NCI-H524 (cell line): ENCODE measurements around the gene MPPED2.

Experiments used
- DNase-seq, 2 experiments: peaks; one replicate each; lab custom pipeline; 2025; lab: John Stamatoyannopoulos, UW

MPPED2 gene

DNA sequence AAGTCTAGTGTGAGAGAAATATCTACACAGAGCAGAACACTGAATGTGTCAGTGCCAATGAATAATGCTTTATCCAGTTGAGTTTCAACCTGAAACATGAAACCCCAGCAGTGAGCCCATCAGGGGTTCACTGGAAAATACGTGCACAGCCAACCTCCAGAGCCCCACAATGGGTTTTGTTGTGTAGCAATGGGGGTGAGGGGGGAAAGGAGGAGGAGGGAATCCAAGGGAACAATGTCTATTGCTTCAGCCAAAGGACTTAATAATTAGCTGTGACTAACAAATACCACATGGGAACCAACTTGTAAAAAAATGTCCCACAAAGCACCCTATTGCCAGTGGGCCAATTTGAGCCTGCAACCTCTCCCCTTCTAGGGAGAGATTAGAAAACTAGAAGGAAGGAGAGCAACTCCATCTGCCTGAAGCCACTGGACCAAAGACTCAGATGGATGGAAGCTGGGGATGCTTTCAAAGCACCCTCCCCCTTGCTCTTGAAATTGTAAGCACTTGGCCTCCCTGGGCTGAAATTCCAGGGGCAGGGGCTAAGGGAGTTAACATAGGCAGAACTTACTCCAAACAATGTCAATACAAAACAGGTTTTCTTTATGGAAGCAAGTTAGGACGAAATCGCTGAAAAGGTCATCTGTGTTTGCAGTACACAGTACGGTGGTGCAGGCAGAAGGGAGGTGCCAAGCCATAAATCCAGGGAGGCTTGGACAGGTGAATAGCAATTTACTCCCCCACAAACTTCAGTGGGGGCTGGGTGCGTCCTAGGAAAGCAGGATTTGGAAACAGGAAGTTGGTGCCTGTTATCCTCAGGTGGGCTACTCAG lies 163.5 kb downstream of the MPPED2 start:
- no peak for DNase-seq

DNA sequence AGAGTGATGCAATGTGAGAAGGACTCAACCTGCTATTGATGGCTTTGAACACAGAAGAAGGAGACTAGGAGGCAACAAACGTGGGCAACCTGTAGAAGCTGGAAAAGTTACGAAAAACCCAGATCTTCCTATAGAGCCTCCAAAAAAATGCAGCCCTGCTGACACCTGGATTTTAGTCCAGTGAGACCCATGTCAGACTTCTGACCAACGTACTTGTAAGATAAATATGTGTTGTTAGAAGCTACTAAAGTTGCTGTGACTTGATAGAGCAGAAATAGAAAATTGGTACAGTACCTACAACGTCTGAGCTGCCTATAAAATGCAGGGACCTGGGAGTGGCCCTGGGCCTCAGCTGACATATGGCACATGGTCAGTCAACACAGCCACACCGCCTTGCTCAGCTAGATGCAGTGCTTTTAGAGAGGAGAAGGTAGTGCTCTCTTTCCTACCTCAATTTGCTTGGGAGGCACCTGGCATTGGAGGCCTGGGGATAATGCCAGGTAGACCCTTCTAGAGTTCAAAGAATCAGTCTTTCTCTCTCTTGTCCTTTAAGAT lies 165.8 kb downstream of the MPPED2 start:
- DNase-seq = no peak

DNA sequence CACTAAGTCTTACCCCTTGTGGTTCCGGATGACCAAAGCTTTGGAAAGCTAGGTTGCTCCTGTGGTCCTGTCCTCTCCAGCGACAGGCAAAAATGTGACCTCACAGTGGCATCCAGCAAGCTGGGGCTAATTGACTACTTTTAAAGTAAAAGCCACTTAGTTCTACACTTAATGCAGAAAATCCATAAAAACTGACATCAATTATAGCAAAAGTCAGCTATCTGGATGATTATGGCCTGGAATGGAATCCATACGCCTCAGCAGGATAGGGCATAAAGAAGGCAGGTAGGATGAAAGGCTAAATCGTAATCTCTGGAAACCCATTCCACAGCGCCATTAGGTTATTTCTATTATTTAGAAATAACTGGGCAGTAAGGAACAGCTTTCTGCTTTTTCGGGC lies 171.3 kb downstream of the MPPED2 start:
- DNase-seq = no peak

DNA sequence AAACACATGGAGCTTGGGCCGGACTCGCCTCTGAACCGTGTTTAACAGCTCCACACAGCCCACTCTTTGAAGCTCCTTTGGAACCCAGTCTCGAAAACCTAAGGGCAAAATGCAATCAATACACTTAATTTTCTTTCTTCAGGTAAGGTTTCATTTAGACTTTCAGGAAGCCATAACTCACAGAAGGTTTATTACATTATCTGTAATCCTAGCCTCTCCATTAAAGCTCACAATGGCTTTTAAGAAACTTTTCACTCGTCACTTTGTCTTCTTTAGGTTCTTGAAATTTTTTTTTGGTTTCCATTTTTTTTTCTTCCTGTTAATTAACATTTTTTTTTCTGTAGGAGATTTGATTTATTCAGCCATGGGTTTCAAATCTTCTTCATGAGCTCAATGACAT lies 171.9 kb downstream of the MPPED2 start:
- DNase-seq = no peak

DNA sequence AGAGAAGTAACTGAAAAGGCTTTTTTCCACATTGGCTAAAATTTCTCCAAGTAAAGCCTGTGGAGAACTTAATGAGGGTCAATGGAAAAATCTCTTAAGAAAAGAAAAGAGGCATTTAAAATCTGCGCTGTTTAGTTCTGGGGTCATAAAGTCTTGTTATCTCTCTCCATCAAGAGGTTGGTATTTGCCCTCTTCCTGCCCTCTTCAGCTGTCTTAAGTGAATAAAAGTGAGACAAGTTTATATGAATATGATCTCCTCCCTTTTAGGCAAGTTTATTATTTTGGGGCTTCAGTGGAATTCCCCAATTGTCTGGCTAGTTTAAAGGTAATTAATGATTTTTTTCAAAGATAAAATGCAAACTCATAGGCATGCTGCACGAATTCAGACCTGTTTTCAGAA lies 173.6 kb downstream of the MPPED2 start:
- no peak for DNase-seq

DNA sequence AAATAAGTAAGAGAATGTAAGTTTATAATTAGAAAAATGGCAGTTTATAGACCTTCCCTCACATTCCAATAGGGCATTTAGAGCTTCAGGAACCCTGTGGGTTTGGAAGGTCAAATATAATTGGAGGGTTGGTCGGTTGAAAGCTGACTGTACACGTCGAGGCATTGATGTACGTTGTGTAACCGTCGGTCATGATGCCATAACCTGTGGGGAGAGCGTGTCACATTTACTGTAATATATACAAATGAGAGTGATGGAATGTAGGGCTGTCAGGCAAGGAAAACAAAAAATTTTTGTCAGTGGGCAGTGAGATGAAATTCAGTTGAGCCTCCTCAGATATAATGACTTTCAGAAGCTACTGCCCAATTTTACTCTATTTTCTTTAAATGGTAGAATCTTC lies 174.8 kb downstream of the MPPED2 start:
- no peak for DNase-seq

DNA sequence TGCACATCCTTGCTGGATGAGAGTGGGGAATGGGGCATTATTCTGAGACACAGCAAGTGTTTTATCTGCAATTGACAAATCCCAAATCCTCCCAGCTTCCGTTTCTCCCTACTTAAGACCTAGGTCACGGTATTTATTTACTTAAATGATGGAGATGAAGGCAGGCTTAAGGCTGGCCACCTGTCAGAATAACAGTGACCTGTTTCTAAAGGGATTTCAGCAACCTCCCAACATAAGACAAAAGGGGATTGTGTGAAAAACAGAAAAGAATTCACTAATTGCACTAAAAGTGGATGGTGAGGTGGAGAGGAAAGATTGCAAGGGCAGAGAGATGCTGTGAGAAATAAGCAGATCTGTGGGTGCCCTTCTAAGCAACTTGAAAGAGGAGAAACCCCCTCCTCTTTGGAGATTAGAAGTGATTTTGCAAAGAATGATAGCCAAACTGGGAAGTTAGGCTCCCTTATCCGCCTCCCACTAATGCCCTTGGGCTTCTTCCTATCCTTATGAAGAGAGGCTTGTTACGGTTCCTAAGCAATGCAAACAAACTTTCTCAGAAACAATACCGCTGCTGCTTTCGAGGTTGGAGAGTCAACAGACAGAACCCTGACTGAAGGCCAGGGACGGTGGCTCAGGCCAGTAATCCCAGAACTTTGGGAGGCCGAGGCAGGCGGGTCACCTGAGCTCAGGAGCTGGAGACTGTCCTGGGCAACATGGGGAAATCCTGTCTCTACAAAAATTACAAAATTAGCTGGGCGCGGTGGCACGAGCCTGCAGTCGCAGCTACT lies 179.0 kb downstream of the MPPED2 start:
- peak; percentile 5 to 71 for DNase-seq

DNA sequence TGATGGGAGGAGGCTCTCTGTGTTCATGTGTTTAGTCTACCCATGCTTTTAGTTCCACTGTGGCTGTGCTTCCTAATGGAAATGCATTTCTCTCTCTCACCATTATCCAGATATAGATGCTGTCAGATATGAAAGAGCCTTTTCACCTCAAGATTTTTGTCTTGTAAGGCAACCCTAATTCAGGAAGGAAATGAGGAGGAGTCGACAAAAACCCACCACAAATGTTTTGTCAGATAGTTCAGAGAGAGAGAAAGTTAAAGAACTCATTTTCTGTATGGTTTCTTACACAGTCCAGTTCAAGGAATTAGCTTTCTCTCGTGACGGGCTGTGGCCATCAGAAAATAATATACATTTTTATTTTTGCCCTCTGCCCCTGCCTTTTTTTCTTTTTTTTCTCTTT lies 180.8 kb downstream of the MPPED2 start:
- no peak for DNase-seq

DNA sequence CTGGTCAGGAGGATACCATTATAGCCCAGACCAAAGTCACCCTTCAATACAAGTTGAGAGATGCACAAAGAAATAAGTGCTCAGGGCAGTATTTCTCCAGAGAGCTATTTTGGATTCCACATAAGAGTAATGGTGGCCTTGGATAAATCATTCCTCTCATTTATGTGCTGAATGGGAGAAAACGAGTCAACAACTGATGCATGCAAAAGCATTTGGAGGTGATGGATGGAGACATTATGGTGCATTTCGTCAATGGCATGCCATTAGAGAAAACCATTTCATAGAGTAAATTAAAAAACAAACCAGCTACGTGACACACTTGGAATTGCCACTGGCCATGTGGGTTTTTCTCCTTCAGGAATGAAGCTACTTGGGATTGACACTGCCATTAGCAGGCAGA lies 182.0 kb downstream of the MPPED2 start:
- no peak for DNase-seq

DNA sequence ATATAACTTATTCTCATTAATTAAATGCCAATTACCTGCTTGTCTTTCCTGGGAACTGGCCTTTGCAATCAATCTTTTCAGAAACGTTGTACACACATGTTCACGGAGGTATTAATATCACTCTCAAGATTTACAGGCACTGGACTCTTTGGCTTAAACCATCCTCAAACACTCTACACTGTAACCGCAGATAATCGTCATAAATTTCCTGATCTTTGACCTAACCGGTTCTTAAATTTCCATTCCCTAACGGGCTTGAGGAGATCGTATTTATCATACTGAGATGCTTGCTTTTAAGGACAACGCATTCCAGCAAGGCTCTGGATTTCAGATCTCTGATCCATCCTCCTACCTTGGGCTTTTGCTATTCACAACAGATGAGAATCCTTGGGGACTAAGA lies 190.4 kb downstream of the MPPED2 start:
- peak in 1 of 2 experiments; percentile 64 for DNase-seq

DNA sequence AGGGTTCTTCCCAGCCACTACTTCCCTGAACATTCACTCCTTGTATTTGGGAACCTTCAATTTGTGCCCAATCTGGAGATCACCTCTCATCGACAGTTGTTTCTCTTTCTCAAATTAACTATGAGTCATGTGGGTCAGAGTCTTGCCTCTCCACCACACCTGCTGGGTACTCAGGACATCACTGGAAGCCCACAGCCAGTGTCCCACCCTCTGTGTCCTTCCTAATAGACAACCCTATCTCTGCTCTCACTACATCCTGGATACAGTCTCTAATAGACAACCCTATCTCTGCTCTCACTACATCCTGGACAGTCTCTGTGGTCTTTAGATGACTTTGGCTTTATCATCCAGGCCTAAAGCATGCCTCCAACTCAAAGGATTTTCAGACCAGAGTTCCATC lies 193.1 kb downstream of the MPPED2 start:
- no peak for DNase-seq

DNA sequence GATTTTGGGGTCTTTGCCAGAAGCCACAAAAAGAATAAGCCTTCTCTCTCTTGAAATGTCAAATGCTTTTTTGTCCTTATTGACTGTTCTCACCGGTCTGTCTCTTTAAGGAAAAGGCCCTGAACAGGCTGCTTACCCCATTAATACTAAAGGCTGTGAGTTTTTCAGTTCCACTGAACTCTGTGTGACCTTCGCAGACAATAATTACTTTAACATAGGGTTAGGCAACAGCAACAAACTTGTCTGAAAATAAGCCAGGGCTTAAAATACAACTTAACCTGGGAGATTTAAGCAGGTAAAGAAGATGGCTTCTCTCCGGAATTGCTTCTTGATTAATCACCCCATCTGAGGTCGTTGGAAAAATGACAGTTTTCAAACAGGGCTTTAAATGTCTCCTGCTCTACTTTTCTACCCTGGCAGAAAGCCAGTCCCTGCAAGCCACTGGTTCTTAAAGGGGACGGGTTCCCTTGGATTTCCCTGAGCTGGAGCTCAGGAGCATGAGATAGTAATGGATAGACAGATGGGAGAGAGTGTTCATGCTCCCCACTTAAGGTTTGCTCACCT lies 193.8 kb downstream of the MPPED2 start:
- peak; percentile 35 to 80 for DNase-seq

DNA sequence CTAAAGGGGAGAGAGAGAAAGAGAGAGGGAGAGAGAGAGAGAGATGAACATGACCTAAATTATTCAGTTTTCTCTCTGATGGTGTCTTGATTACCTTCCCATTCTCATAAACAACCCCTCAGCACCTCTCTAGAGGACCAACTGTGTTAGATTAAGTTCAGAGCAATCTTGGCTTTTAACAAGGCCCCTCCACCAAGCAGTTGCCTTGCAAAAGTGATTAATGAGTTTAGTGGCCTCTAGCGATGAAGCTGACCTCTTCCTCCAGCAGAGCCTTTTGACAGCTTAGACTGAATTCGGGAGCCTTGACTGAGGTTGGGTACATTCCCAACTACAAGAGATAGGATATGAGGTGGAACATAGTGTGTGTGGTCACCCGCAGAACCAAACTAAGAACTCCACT lies 197.2 kb downstream of the MPPED2 start:
- DNase-seq = peak in 1 of 2 experiments; percentile 14

DNA sequence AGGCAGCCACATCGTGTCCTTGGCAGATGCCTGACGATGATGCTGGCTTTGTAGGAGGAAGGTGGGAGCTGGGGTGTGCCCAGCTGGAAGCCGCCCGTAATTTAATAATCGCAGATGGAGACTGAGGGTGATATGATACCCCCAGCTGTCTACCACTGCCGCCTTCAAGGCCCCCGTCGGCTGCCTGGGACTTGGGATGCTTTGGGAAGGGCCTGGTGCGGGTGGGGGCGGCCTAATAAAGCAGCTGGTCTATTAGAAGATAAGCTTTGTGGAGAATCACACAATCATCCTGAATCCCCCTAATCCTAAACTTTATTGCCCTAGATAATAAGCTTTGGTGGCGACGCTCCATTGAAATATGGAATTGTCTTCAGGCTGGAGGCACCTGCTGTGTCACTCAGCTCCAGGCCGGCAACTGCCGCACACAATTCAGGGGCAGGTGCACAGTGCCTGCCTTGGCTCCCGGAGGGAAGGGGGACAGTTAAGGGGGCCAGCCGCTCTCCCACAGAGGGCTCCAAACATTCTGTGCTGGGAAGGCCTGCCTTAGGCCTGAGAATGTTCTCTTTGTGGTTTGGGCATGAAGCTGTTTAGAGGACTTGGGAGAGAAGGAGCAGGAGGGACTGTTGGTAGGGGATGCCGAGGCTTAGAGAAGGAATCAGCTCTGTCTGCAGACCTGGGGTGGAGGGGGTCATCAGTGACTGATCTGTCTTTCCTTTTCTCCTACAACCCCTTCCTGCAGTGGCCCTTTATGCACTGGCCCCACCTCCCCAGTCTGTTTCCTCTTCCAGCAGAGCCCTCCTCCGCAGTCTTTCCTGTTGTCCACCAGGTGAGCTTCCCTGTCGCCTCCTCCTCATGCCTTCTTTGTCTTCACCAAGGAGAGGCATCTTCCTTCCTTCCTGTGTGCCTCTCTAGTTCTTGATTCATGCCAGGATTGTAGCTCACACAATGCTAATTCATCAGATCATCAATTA lies 198.0 kb downstream of the MPPED2 start:
- DNase-seq = peak; percentile 95 to 98

DNA sequence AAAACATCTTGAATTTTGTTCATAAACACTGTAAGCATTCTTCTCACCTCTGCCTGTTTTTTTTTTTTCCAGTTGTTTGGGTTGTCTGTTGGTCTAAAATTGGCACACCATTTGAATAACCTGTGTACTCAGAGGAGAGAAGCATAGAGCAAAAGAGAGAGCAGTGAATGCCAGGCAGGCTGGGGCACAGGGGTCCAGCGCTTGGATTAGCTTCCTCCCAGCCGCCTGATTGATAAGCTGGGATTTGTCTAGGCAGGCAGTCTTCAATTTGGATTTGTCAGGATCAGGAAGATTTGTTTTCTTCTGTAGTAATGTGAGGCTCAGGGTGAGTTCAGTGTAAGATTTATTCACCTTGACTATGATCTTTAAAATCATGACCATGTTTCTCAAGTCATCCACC lies 204.3 kb downstream of the MPPED2 start:
- DNase-seq = peak in 1 of 2 experiments; percentile 6

DNA sequence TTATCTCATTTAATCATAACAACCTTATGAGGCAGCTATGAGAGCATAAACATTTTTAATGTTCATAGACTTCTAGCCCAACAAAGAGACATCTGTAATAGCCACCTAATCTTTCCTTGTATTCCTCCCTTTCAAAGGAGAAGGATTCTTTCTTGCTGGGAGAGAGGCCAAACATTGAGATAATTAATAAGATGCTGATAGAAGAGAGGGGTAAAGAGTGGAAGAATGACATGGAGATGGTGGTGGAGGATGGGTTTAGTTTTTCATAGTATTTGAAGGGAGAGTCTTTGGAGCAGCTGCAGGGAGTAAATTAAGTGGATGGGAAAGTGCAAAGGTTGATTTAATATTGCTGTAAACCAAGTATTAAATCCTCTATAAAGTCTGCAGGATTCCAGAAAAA lies 205.3 kb downstream of the MPPED2 start:
- no peak for DNase-seq

DNA sequence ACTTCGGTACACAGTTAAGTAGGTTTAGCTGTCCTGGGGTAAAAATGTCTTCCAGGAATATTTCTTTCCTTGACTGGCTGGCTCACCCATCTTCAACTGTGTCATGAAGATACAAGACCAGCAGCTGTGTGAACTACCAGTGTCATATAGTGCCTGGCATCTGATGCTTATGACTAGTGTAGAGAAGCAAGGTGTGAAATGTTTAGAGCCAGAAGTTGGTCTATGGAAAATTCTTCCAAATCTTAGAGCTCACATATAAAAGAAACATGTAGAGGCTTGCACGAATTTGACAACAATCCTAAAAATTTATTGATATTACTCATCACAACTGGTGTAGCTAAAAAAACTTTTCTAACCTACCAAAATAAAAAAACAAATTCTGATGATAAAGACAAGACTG lies 208.8 kb downstream of the MPPED2 start:
- no peak for DNase-seq

DNA sequence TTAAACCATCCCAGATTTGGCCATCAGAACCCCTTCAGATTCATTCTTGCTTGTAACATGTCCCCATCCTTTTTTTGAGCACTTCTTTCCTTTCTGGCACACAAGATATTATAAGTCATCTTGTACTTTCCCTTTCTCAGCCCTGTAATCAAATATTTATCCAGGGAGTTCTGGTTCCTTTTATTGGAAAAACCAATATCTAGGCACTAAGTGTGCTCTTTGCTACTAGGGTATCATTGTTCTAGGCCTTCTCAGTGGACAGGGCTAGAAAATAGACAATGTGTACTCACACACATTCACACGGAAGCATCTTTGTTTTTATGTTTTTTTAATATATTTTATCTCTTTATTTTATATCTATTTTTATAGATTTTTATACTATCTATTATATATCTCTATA lies 216.0 kb downstream of the MPPED2 start:
- no peak for DNase-seq

DNA sequence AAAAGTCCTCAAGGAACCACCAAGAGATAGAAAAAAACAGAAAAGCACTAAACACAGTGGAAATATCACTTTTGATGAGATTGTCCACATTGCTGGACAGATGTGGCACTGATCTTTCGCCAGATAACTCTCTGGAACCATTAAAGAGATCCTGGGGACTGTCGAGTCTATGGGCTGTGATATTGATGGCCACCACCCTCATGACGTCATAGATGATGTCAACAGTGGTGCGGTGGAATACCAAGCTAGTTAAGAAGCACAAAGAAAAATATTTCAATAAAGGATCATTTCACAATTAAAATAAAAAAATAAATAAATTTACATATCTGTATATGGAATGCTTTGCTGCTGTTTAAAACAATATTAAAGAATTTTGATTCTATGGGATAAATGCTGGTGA lies 217.8 kb downstream of the MPPED2 start:
- DNase-seq = no peak

DNA sequence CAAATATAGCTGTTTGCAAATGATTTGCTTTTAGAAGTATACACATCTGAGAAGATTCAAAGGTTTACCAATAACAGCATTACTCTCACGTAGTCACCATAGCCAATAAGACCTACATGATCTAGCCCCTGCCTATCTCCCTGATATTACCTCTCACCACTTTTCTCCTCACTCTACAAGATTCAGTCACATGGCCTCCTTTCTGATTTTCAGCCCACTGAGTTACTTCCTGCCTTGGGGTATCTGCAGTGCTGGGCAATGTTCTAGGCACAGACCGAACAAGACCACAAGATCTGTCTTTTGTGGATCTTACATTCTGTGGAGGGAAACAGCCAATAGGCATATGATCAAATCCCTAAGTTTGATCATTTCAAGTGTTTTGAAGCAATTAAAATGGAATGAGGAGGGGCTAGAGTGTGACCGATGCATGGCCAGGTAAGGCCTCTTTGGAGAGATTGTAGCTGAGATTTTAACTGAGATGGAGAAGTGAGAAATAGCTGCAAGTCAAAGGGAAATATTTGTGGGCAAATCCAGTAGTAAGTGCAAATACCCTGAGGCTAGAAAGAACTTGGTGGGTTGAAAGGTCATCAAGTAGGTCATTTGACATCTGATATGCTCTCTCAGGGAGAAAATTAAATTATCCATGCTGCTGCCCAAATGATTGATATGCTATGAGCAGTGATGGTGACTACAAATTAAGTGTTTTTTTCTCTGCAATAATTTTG lies 220.2 kb downstream of the MPPED2 start:
- no peak for DNase-seq
